GM18508 (cell line): ENCODE measurements around the gene IL1RAP.
A peak's percentile ranks its signal among the peaks of the same experiment; 100 is the strongest.
"Not testable (repeated sequence)": the region's sequence is repeated elsewhere in the genome, so short reads cannot be mapped to it uniquely, and the experiment has no call there.

Source experiments
- ATAC-seq: cut with Tn5 transposase; IDR thresholded peaks from one replicate; pipeline ENCODE4 v1.9.1; 2021; ENCODE audit warnings: moderate number of reproducible peaks; ENCODE audit not compliant: insufficient read depth, unreplicated experiment

The IL1RAP gene, protein sequence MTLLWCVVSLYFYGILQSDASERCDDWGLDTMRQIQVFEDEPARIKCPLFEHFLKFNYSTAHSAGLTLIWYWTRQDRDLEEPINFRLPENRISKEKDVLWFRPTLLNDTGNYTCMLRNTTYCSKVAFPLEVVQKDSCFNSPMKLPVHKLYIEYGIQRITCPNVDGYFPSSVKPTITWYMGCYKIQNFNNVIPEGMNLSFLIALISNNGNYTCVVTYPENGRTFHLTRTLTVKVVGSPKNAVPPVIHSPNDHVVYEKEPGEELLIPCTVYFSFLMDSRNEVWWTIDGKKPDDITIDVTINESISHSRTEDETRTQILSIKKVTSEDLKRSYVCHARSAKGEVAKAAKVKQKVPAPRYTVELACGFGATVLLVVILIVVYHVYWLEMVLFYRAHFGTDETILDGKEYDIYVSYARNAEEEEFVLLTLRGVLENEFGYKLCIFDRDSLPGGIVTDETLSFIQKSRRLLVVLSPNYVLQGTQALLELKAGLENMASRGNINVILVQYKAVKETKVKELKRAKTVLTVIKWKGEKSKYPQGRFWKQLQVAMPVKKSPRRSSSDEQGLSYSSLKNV

DNA sequence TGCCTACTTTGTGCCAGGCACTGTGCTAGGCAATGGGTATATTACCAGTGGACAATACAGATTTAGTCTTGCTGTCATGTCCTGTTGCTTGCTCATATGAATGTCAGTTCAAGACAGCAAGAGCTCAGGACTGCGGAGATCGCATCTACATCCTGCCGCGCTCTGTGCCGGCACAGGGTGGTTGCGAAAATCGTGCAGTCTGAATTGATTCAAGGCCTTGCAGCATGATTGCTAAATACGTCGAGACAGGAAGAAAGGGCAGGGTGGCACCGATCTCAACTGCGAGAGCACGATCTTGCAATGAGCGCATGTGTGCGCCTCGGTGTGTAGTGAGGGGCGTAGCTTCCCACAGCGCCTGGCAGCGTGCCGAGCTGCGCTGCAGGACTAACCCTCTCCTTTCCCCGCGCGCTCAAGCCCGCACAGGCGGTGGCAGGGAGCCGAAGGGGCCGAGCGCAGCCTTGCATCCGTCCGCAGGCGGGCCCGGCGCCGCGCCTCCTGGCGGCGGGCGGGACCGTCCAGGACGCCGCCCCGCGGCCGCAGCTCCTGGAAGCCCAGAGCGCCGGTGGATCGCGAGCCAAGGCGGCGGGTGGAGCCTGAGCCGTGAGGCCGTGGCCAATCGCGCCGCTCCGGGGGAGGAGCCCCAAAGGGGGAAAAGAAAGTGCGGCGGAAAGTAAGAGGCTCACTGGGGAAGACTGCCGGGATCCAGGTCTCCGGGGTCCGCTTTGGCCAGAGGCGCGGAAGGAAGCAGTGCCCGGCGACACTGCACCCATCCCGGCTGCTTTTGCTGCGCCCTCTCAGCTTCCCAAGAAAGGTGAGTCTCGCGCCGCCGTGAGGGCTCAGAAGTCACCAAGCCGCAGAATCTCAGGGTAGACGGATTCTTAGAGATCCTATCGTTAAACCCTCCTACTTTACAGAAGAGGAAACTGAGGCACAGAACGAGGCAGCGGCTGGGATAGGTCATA lies at the start of gene IL1RAP:
Gene IL1RAP (plus strand): TSS at position 677 of the 962 bp plus-strand sequence. CDS start 50,205 bp downstream, outside the sequence.
- peak; percentile 77 for ATAC-seq

DNA sequence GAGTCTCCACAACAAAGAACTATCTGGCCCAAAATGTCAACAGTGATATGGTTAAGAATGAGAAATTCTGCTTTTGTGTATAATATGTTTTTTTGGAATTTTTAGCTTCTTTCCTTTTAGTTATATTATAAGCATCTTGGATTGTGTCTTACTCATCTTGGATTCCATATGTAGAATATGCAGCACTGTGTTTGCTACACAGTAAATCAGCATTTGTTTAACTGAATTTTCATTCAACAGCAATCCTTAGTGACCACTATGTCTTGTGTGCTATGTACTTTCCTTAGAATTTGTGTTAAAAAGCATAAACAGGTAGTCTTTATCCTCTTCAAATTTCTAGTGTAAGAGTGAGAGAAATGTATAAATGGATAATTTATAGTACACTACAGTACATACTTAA lies 46.0 kb upstream of the IL1RAP start:
- no peak for ATAC-seq

DNA sequence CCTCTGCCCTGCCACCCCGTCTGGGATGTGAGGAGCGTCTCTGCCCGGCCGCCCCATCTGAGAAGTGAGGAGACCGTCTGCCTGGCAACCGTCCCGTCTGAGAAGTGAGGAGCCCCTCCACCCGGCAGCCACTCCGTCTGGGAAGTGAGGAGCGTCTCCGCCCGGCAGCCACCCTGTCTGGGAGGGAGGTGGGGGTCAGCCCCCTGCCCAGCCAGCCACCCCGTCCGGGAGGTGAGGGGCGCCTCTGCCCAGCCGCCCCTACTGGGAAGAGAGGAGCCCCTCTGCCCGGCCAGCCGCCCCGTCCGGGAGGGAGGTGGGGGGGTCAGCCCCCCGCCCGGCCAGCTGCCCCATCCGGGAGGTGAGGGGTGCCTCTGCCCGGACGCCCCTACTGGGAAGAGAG lies 40.6 kb upstream of the IL1RAP start:
- ATAC-seq = not testable (repeated sequence)

DNA sequence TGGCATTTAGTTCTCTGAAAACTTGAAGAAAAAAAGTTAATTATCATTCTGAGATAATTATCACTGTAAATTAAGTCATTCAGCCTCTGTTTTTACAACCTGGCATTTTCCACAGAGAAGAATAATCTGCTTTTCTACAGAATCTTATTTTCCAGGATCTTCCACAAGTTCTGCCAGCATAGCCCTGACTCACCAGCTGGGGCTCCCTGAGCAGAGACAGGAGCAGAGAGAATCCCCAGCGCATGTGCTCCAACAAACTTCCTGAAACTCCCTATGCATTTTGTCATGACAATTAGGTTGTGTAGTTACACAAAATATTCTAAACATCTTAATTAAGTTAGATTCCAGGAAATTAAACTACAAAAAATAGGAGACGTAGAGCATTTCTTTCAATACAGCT lies 32.1 kb upstream of the IL1RAP start:
- ATAC-seq = no peak

DNA sequence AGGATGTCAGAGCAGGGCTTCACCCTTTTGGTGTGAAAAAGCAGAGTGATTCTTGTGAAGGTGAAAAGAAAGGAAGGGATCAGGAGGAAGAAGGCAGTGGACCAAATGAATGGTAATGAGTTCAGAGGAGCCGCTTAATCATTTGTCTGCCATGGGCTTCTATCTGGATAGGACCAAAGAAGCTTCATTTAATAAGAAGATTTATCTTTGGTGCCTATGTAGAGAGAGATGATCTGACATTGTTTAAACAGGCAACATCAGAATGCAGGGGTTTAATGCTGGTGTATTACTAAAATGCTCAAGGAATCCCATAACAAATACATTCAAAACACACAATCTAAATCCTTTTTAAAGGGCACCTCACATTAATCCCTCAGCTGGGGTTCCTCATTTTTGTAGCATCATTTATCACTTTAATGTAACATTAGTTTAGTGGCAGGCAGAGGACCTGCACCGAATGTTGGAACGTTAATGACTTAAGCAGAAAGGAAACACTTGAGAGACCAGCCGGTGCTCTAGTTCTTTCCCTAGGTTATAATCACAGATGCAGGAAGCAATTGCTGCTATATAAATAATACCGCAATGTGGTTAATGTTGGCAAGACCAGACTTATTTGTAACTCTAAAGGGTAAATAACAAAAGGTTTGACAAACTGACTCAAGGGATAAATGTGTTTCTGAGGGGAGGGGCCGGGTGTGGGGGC lies 27.9 kb upstream of the IL1RAP start:
- no peak for ATAC-seq

DNA sequence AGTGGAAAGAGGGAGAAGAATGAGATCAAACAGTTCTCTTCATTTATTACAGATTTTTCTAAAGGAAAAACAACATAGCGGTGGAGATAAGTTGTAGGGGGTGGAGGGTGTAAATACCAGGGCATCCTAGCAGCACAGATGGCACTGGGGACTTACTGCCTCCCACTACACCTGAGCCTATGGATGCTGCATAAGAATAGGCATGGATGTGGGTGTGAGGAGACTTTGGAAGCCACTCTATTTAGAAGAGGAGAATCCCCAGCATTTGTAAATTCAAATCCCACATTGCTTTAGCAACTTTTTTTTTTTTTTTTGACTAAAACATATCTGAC lies 27.4 kb upstream of the IL1RAP start:
- ATAC-seq = no peak

DNA sequence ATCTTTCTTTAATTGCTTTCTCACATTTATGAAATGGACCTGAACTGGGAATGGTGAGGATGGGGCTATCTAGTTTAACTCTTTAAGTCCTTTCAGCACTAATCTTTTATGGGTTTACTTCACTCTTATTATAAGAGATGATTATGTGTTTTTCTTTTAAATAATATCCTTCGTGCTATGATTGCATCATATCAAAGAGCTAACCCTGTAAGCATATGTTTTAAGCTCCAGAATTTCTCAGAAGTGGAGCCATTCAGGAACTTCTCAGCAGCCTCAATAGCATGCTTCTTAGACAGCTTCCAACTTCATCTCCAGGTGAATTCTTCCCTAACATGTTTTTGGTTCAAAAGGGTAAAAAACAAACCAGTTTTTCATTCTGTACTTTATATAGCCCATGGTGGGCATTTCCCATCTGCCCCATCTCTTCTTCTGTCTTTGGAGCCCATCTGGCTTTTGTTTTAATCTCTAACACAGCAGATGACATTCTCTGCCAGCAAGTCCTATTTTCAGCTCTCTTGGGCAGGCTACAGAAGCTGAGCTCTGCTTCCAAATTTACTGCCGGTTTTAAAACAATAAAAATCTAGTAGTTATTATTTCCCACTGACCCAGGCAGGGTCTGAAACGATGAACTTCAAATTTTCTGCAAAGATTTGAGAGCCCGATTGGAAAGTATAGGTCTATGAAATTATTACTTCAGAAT lies 26.8 kb upstream of the IL1RAP start:
- no peak for ATAC-seq

DNA sequence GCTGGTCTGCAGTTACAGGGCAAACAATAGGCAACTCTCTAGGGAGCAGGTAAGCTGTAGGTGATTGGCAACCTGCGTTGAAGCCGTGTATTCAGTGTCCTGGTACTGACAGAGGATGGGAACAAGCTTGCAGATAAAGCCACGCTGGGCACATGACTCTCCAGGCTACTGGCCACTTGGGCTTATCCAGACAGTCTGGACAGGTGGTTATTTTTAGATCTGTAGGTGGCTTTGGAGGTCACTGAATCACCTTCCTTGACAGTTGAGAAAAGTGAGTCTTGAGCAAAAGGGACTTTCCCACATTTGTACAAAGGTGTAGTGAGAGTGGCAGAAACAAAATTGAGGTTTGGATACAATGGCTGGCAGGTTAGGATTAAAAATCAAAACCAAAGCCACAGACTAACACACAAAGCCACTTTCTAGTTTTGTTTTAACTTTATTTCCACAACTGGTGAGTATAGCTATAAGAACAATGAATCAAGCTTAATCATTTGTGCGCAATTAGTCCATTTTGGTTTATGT lies 22.3 kb upstream of the IL1RAP start:
- ATAC-seq = no peak

DNA sequence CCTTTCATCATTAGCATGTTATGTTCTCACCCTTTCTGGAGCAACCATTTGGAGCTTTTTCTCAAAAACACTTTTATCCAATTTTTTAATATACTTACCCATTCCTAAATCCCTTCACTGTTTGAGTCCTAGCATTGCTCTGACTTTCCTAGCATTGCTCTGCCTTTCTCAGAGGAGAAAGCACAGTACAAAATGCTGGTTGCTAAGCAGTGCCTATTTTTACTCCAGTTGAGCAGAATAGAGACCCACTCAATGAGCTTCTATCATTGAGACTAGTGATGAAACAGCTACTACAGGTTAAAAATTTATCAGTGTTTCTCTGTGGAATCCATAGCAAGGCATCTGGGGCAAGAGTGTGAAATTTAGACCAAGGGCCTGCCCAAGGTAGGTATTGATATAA lies 21.8 kb upstream of the IL1RAP start:
- no peak for ATAC-seq

DNA sequence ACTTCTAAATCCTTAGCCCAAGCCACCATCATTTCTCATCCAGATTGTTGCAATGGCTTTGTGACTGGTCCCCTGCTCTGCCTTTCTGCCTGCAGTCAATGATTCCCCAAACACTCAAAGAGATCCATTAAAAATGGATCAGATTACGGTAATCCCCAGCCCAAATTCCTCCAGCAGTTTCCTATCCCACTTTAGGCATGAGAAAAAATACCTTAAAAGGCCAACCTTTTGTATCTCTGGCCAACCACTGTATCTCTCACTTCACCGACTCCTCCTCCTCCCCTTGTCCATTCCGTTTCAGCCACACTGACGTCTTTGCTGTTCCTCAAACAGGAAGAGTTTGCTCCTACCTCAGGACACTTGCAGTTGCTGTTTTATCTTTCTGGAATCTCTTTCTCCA lies 20.9 kb upstream of the IL1RAP start:
- ATAC-seq = no peak

DNA sequence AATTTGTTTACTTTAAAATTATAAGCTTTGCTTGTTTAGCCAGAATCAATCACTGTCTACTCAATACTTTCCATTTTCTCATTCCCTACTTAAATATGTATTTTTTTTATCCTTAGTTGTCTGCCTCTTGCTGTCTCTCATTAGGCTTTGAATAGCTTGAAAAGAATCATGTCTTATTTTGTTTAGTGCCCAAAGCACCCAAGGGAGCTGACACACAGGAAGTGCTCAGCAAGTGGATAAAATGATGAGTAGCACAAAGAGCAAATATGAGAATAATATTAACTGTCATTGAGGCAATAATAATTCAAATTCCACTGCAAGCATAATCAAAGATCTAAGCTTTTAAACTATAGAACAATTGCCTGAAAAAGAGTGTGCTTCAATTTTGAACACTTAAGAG lies 19.0 kb upstream of the IL1RAP start:
- no peak for ATAC-seq

DNA sequence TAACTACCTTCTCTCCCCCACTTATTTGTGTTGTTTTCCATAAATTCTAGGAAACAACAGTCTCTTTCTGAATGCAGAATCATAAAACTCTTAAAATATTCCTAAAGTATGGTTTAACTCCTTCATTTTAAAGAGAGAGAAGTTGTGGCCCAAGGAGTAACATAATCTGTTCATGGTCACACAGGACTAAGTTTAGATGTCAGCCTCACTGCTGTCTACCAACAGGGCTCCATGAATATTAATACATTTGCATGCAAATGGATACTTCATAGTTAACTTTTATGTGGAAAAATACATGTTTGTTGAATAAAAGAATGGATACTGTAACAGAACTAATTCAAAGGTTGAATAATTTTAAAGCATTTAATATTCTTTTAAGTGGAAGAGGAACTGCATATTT lies 18.5 kb upstream of the IL1RAP start:
- ATAC-seq = no peak

DNA sequence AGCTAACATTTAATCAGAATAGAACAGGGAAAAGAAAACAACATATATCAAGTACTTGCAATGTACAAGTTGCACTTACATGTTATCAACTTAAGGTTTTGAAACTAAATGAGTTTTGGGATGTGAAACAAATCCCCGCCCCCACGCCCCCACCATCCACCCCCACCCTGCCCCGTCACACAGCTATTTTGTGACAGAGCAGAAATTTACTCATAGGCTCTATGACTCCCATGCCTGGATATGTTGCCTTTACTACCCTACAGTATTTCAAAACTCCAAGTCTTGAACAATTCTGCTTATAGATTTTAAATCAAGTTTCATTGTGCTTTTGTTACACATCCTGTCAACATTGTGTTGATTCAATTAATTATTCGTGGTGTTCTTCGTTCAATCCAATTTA lies 18.1 kb upstream of the IL1RAP start:
- no peak for ATAC-seq

DNA sequence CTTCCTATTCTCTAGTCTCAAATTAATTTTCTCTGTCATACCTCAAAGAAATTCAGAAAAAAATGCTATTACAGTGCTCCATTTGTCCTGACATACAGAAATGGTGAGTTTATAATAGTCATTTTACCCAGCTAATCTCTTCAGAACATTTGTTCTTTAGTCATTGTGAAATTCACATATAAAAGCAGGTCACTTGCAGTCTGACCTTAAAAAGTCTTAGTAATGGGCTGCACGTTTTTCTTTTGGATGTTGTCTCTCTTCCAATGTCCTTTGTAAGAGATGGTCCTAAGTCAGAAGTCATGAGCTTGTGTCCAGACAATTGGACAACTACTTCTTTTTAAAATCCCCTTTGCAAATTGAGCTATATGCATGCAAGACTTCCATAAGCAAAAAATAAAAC lies 17.0 kb upstream of the IL1RAP start:
- ATAC-seq = no peak

DNA sequence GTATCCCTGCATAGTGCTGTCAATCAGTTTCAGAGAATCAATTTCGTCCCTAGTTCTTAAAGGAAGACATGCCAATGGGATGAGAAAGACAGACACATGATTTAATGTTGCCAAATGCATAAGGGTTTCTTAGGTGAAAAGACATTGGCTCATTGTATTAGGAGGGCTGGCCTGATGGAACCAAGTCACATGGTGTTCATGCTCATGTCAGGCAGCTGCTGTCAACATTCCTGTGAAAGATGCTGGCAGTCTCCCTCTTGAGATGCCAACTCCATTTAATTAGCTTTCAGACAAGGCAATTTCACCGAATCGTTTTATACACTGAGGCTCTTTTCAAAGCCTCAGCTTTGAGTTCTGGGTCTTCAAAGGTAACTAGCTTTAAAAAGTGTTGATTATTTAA lies 16.1 kb upstream of the IL1RAP start:
- no peak for ATAC-seq

DNA sequence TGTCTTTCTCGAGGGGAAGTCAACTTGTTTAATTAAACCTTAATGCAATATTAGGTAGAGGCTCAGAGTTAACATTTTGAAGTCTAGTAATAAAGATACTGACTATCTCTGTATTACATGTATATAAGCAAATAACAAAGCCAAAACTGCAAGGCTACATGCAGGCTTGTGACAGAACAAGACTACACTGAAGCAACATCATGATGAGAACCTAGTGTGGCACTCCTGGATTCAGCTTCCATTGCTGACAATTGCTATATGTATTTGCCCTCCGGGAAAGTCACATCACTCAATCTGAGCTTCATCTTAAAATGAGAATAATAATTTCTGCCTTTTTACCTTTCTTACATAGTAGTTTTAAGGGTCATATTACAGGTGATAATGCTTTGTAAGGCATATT lies 15.6 kb upstream of the IL1RAP start:
- no peak for ATAC-seq

DNA sequence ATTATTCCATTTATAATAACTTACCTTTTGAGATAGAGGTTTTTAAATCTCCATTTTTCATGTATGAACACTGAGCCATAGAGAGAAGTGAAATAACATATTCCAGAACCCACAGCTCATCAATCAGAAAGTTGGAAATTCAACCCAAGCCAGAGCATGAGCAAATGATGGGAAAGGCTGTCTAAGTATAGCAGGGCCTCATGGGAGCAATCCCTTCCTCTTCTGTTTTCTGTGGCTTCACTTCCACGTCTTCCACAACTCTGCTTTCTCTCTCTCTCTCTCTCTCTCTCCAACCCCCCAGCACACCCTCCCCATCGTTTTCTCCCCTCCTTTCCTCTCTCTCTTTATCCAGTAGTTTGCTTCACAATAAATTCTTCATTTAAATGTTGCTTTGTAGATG lies 14.8 kb upstream of the IL1RAP start:
- ATAC-seq = no peak

DNA sequence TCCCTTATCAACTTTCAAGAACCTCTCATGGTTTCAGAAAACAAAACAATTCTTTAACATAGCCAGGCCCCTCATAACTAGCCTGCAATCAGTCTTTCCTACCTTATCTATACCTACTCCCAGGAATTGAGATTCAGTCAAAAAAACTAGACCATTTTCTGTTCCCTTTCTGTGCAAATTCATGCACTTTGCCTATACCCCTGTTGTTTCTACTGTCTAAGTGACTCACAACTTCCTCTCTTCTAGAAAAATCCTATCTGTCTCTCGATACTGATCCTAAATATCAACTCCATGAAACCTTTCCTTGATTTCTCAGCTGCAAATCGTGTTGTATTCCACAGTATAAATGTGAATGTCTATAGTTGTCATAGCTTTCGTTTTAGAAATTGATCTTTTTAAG lies 10.9 kb upstream of the IL1RAP start:
- no peak for ATAC-seq

DNA sequence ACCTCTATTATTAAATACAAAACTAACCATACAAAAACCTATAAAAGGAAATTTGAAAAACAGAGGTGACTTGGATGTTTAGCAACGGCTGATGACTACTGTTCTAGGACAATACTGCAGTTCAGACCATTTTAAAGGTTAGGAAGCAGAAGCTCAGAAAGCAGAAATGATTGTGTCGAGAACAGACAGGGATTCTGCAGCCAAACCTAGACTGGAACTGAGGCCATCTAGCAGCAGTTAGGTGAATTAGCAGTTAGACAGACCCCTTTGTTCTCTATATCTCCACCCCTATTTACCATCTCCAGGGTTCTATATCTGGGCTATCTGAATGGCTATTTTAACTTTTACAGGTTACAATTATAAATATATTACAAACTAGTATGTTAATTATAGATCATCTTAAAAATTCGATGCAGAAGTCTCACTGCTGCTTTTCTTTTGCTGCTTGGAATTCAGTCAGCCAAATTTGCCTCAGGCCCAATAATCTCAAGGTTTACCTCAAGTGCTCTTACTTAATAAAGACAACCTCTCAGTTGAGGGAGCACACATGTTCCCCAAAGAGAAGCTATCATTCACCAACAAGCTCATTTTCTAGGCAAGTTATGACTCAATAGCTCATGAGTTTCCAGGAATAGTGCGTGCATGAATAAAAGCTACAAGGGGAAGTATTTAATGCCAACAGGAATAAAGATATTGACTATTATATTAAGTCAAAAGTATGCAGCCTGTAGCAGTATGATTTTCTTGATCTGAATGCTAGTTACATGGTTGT lies 9.3 kb upstream of the IL1RAP start:
- ATAC-seq = no peak
